K562 (cell line): ENCODE data around the gene MICALL2. TPM values are rescaled to one million over a fixed set of nuclear protein-coding genes. Genes with fewer than 3 reads are reported as not detected.

Experiments used
- CCNT2 ChIP-seq: IDR thresholded peaks from 2 replicates; pipeline ENCODE4 v1.6.1; 2011; ENCODE audit warnings: borderline replicate concordance, low read depth, mild to moderate bottlenecking, moderate library complexity, mixed read lengths, low read length; ENCODE audit not compliant: insufficient read length; ENCODE audit errors: extremely low read depth
- EHMT2 ChIP-seq: fragments of 450-650 bp; IDR thresholded peaks from 2 replicates; pipeline ENCODE4 v1.6.1; 2018; ENCODE audit warnings: antibody characterized with exemption
- HDAC6 ChIP-seq: IDR thresholded peaks from 2 replicates; pipeline ENCODE4 v1.6.1; 2012; ENCODE audit warnings: low read depth, mild to moderate bottlenecking, control low read depth, inconsistent platforms, low read length, moderate library complexity
- MLLT1 ChIP-seq, 2 experiments: fragments of 450-650 bp; IDR thresholded peaks; 2 replicates each; pipeline ENCODE4 v1.6.1; 2016
- MYNN ChIP-seq, 2 experiments: sonication (generic); formaldehyde crosslinking in 1 of 2; IDR thresholded peaks; 2 replicates each; pipeline versions ENCODE4 v1.5.0 to v1.6.1; 2016 to 2020; ENCODE audit warnings: antibody characterized with exemption in 1 of 2, missing genetic modification reagents in 1 of 2
- NFIC ChIP-seq: fragments of 450-650 bp; IDR thresholded peaks from 2 replicates; pipeline ENCODE4 v1.6.1; 2017; ENCODE audit warnings: mild to moderate bottlenecking, inconsistent platforms
- POLR3A ChIP-seq: IDR thresholded peaks from 2 replicates; pipeline ENCODE4 v1.6.1; 2011; ENCODE audit warnings: borderline replicate concordance, mild to moderate bottlenecking, moderate library complexity; ENCODE audit not compliant: insufficient read length, insufficient read depth; ENCODE audit errors: extremely low read depth
- SMARCC2 ChIP-seq: fragments of 450-650 bp; IDR thresholded peaks from 2 replicates; pipeline ENCODE4 v1.6.1; 2017; ENCODE audit warnings: antibody characterized with exemption, moderate library complexity, mild to moderate bottlenecking, low read depth
- STAT5B ChIP-seq: fragments of 250-450 bp; sonication (Bioruptor Pico); IDR thresholded peaks from 2 replicates; pipeline ENCODE4 v1.8.0; 2021; ENCODE audit warnings: mild to moderate bottlenecking, inconsistent platforms
- VEZF1 ChIP-seq: fragments of 200-800 bp; sonication (Bioruptor generic); IDR thresholded peaks from 2 replicates; pipeline ENCODE4 v1.6.1; 2017; ENCODE audit warnings: missing genetic modification characterization, missing compliant biosample characterization
- XRCC3 ChIP-seq: fragments of 450-650 bp; IDR thresholded peaks from 2 replicates; pipeline ENCODE4 v1.6.1; 2017; ENCODE audit warnings: mild to moderate bottlenecking, moderate library complexity
- XRCC5 ChIP-seq: fragments of 200-400 bp; formaldehyde crosslinking; IDR thresholded peaks from 2 replicates; pipeline ENCODE4 v1.6.1; 2017; ENCODE audit warnings: low read depth, mild to moderate bottlenecking, low read length
- YY1 ChIP-seq, 3 experiments: IDR thresholded peaks; 2 replicates each; pipeline ENCODE4 v1.6.1; 2011; ENCODE audit warnings: low read length in 2 of 3, mild to moderate bottlenecking in 2 of 3, moderate library complexity in 2 of 3, borderline replicate concordance in 1 of 3, control low read depth in 1 of 3, low read depth in 1 of 3; ENCODE audit not compliant: insufficient read depth in 3 of 3, insufficient replicate concordance in 2 of 3, control insufficient read depth in 1 of 3, insufficient read length in 1 of 3; ENCODE audit errors: extremely low read depth in 1 of 3
- ZSCAN29 ChIP-seq: fragments of 450-650 bp; IDR thresholded peaks from 2 replicates; pipeline ENCODE4 v1.6.1; 2017
- polyA plus RNA-seq, 8 experiments: library from polyadenylated mRNA; depleted of rRNA in 4 of 8; stranded (reverse) in 5 of 8; unstranded in 3 of 8; fragments of >200 nt; fragmentation: Nextera tagmentation in 2 of 8; fragmentation: Illumina TruSeq in 1 of 8; extraction: Ambion mirVana in 2 of 8; extraction: Trizol in 1 of 8; gene quantifications; 2 replicates each; pipeline versions ENCODE4 v1.2.1 to v1.2.3, GENCODE V29; 2011 to 2014; ENCODE audit warnings: inconsistent platforms in 1 of 8, missing spikeins in 1 of 8
- total RNA-seq, 7 experiments: library from RNA; depleted of rRNA in 6 of 7; stranded (reverse); fragments of >200 nt in 6 of 7; fragmentation: Illumina TruSeq in 2 of 7; extraction: Trizol in 2 of 7; gene quantifications; 2 replicates each; pipeline versions ENCODE4 v1.2.1 to v1.2.3, GENCODE V29; 2011 to 2021; ENCODE audit warnings: low replicate concordance in 1 of 7
- TF ChIP-seq, protein P1 (sequence below): sonication (generic); formaldehyde crosslinking; IDR thresholded peaks from 2 replicates; pipeline ENCODE4 v1.9.0; 2022; ENCODE audit warnings: mild to moderate bottlenecking, missing genetic modification reagents
- TF ChIP-seq, protein P2 (sequence below): sonication (generic); formaldehyde crosslinking; IDR thresholded peaks from 2 replicates; pipeline ENCODE4 v1.8.0; 2022; ENCODE audit warnings: mild to moderate bottlenecking, missing genetic modification reagents

The MICALL2 gene
- total and polyA plus RNA-seq, 9 of the 15 experiments (the other 6 are each of a cell fraction or from before 2014, with no cell fraction given) = 1.8 to 103 (median 17.0) TPM

GRCh38 chr7:1460821-1461645 is 1.8 kb upstream of the MICALL2 start (continued):
- TF ChIP-seq XRCC3 (no peak), NFIC (peak; percentile 74), CCNT2 (peak; percentile 7), ZSCAN29 (peak; percentile 71; the same call in 1 of the 2 replicates), POLR3A (no peak), XRCC5 (peak; percentile 93), HDAC6 (no peak), EHMT2 (peak; percentile 23; the same call in 1 of the 2 replicates), VEZF1 (CRISPR knock-in tag) (peak; percentile 93), MYNN (IDR thresholded peaks at IDR 0.05) (peak; percentile 46), MYNN (CRISPR knock-in tag; IDR thresholded peaks at IDR 0.05) (no peak), SMARCC2 (peak; percentile 24; the same call in 1 of the 2 replicates), STAT5B (CRISPR knock-in tag) (no peak), MLLT1 (IDR thresholded peaks at IDR 0.05) (peak in 1 of 2 experiments; percentile 47; a peak in 2 of 4 replicates), YY1 (IDR thresholded peaks at IDR 0.05; ENCODE audit: borderline replicate concordance in 1 of 3, control insufficient read depth in 1 of 3, extremely low read depth in 1 of 3, insufficient read depth in 3 of 3, insufficient read length in 1 of 3, insufficient replicate concordance in 2 of 3, low read depth in 1 of 3, low read length in 2 of 3) (peak in 2 of 3 experiments; percentile 43 to 52)
- TF ChIP-seq, protein P1, sequence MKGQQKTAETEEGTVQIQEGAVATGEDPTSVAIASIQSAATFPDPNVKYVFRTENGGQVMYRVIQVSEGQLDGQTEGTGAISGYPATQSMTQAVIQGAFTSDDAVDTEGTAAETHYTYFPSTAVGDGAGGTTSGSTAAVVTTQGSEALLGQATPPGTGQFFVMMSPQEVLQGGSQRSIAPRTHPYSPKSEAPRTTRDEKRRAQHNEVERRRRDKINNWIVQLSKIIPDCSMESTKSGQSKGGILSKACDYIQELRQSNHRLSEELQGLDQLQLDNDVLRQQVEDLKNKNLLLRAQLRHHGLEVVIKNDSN = no peak
- TF ChIP-seq, protein P2, sequence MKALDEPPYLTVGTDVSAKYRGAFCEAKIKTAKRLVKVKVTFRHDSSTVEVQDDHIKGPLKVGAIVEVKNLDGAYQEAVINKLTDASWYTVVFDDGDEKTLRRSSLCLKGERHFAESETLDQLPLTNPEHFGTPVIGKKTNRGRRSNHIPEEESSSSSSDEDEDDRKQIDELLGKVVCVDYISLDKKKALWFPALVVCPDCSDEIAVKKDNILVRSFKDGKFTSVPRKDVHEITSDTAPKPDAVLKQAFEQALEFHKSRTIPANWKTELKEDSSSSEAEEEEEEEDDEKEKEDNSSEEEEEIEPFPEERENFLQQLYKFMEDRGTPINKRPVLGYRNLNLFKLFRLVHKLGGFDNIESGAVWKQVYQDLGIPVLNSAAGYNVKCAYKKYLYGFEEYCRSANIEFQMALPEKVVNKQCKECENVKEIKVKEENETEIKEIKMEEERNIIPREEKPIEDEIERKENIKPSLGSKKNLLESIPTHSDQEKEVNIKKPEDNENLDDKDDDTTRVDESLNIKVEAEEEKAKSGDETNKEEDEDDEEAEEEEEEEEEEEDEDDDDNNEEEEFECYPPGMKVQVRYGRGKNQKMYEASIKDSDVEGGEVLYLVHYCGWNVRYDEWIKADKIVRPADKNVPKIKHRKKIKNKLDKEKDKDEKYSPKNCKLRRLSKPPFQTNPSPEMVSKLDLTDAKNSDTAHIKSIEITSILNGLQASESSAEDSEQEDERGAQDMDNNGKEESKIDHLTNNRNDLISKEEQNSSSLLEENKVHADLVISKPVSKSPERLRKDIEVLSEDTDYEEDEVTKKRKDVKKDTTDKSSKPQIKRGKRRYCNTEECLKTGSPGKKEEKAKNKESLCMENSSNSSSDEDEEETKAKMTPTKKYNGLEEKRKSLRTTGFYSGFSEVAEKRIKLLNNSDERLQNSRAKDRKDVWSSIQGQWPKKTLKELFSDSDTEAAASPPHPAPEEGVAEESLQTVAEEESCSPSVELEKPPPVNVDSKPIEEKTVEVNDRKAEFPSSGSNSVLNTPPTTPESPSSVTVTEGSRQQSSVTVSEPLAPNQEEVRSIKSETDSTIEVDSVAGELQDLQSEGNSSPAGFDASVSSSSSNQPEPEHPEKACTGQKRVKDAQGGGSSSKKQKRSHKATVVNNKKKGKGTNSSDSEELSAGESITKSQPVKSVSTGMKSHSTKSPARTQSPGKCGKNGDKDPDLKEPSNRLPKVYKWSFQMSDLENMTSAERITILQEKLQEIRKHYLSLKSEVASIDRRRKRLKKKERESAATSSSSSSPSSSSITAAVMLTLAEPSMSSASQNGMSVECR (CRISPR knock-in tag) = peak; percentile 78; the same call in 1 of the 2 replicates
